ENCODE data around the gene TFCP2.

Gene TFCP2

GRCh38 chr12:51047655-51048540 is 125.0 kb downstream of the TFCP2 start, which contains the start of gene LETMD1:
LETMD1 (plus strand) TSS chr12:51048327; CDS start chr12:51048357, 30 bp downstream.
- peak; percentile 48 for FAIRE-seq

More at GRCh38 chr12:51047655-51048540, 125.0 kb downstream of the TFCP2 start, which contains the start of gene LETMD1:
- DNase-seq (ENCODE audit: low spot score), result peak; percentile 95

Measured in urothelium cell line (cell line).